Pancreas (tissue), 10 donors: ENCODE results near the gene UQCRH. TPM values are rescaled to one million over a fixed set of nuclear protein-coding genes. Genes with fewer than 3 reads are reported as not detected.
"Not testable (repeated sequence)": the region's sequence is repeated elsewhere in the genome, so short reads cannot be mapped to it uniquely, and the experiment has no call there.

Source experiments
- ATAC-seq, 4 donors: fragments of 200-7000 bp; cut with Tn5 transposase; one replicate each; pipeline versions ENCODE4 v1.8.0 to v1.9.1; 2020; ENCODE audit warnings: mild to moderate bottlenecking in 4 of 4, moderate library complexity in 4 of 4
- DNase-seq, 6 donors: peaks; one replicate each; pipeline ENCODE4 v3.0.0-alpha.2; 2020
- FAIRE-seq: peaks from 2 replicates; lab custom pipeline; 2012; peaks lifted over from hg19 to GRCh38; lab: Jason Lieb, UNC
- H3K27ac ChIP-seq, 4 donors: fragments of 200-600 bp; sonication (generic); 1 replicate in 3 of 4; 2 replicates in 1 of 4; pipeline versions ENCODE4 v1.5.0 to v1.8.0; 2020
- H3K27me3 ChIP-seq, 4 donors: fragments of 200-600 bp; one replicate each; pipeline ENCODE4 v1.8.0; 2021
- H3K36me3 ChIP-seq, 3 donors: fragments of 200-600 bp; sonication (generic) in 1 of 3; one replicate each; pipeline versions ENCODE4 v1.5.0 to v1.8.0; 2020 to 2021
- H3K4me1 ChIP-seq, 3 donors: fragments of 200-600 bp; one replicate each; pipeline ENCODE4 v1.8.0; 2021
- H3K4me3 ChIP-seq, 4 donors: fragments of 200-600 bp; sonication (generic) in 2 of 4; one replicate each; pipeline versions ENCODE4 v1.5.0 to v1.8.0; 2020 to 2021
- H3K9me3 ChIP-seq, 4 donors: fragments of 200-600 bp; one replicate each; pipeline ENCODE4 v1.8.0; 2021
- CTCF ChIP-seq, 4 donors: fragments of 200-600 bp; sonication (generic) in 3 of 4; IDR thresholded peaks; one replicate each; pipeline versions ENCODE4 v1.5.0 to v1.8.0; 2021; ENCODE audit warnings: antibody characterized with exemption in 4 of 4
- WGBS, 2 donors: extraction: QIAGEN DNeasy Blood & Tissue Kit; methylation state at CpG; one replicate each; pipeline ENCODE4 v1.1.7; 2013; 5-methylcytosine and 5-hydroxymethylcytosine counted together
- intact Hi-C, 3 donors: fragments of 100-400 bp; cut with DNase I; formaldehyde crosslinking; loops; one replicate each; pipeline versions ENCODE4 v1.11.1 to v1.14.2; 2022
- polyA plus RNA-seq, 2 donors: library from polyadenylated mRNA; stranded (reverse); fragments of 200-250 nt; gene quantifications; one replicate each; pipeline ENCODE4 v1.2.3, GENCODE V29; 2013
- total RNA-seq, 6 donors: library from RNA; stranded (reverse); fragmentation: NEBNext Ultra II Directional in 4 of 6; extraction: Animal tissue kit (Norgen Biotek cat#: 25700) in 4 of 6; gene quantifications; one replicate each; pipeline versions ENCODE4 v1.2.1 to v1.2.4, GENCODE V29; 2021 to 2023
- donor health status: healthy with polysubstance abuse.
- donor health status: DM: no; HTN: no; CAD: no; lungs with moderate emphysema.
- donor health status: DM: no; HTN: no; CAD: no.
- donor health status: control.
- donor health status: control.
- donor health status: Bipolar disorder and iron deficiency.
- donor health status: DM: yes; HTN: yes; CAD: no.
- donor health status: DM: no; HTN: no; CAD: no.
- donor health status: DM: no; HTN: no; CAD: no.
- donor health status: DM: yes; HTN: yes; CAD: no.

The UQCRH gene
- total and polyA plus RNA-seq, 8 donors, result 51.8 to 183 (median 77.0) TPM

DNA sequence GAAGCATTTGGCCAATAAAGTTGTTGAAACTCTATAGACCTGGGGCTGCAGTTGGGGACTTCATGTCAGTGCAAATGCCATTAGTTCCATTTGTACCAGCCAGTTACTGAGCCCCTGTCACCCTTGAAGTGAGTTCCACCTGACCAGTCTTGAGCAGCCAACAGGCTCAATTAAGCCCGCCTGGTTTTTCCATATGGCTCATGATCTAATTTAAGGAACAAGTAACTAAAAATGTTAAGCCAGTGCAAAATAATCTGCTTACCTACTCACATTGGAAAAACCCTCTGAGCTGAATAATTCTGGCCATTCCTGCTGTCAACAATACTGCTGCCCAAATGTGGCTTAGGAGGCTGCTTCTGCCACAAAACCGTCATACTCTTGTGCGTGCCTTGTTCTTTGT, 58.7 kb downstream of the UQCRH start:
- H3K4me3 ChIP-seq, result no peak overlapping the region
- no peak for ATAC-seq
- no peak overlapping the region for H3K27ac ChIP-seq
- no peaks in the 10 kb centered on the region for H3K9me3 ChIP-seq
- no peak for TF ChIP-seq CTCF (IDR thresholded peaks at IDR 0.05)
- 94 to 95% methylated on average over 3 of the region's 3 CpGs for WGBS, 2 donors
- no peaks in the 10 kb centered on the region for H3K4me1 ChIP-seq
- FAIRE-seq, result no peak
- peaks cover 0 to 31% (median 8%) of the 10 kb centered on the region in 3 donors for H3K36me3 ChIP-seq
- DNase-seq, result no peak
- H3K27me3 ChIP-seq, result no peaks in the 10 kb centered on the region
- intact Hi-C loops, result no loop called here

DNA sequence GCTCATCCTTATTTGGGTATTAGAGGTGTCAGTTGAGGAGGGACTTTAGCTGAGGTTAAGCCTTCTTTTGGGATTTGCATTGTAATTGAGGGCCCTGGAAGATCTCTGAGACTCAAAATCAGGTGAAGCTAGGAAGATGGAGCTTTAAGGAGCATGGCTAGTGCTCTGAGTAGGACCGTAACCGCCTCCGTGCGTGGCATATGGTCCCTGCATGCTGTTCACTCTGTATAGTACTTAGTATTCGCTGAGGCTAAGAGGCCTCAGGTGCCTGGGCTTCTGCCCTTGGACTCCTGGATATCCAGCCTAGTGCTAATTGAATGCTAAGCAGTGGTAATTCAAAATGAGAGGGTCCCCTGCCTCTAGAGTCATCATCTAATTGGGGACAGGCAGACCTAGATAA, 59.6 kb downstream of the UQCRH start:
- WGBS, 2 donors, result 97 to 98% methylated on average over 5 of the region's 5 CpGs
- intact Hi-C loops, result no loop called here
- FAIRE-seq (no peak), ATAC-seq (no peak), DNase-seq (no peak)
- no peaks in the 10 kb centered on the region for H3K9me3 ChIP-seq
- no peaks in the 10 kb centered on the region for H3K27me3 ChIP-seq
- no peak overlapping the region for H3K4me3 ChIP-seq
- H3K27ac ChIP-seq, result no peak overlapping the region
- no peak for TF ChIP-seq CTCF (IDR thresholded peaks at IDR 0.05)
- no peaks in the 10 kb centered on the region for H3K4me1 ChIP-seq
- peaks cover 0 to 31% (median 8%) of the 10 kb centered on the region in 3 donors for H3K36me3 ChIP-seq

GRCh38 chr1:46364612-46365011, 61.1 kb downstream of the UQCRH start:
- Histone ChIP-seq H3K27me3 (no peaks in the 10 kb centered on the region), H3K9me3 (no peaks in the 10 kb centered on the region), H3K36me3 (peaks cover 0 to 31% (median 8%) of the 10 kb centered on the region in 3 donors), H3K4me3 (no peak overlapping the region), H3K27ac (no peak overlapping the region), H3K4me1 (no peaks in the 10 kb centered on the region)
- ATAC-seq (peak; percentile 16 to 58 (median 58)), DNase-seq (no peak), FAIRE-seq (no peak)
- 22 to 28% methylated on average over 5 of the region's 5 CpGs for WGBS, 2 donors
- no peak for TF ChIP-seq CTCF (IDR thresholded peaks at IDR 0.05)
- intact Hi-C loops, result no loop called here

- intact Hi-C loops, DNase-seq, ATAC-seq, H3K4me1 ChIP-seq, H3K27me3 ChIP-seq, H3K27ac ChIP-seq, H3K4me3 ChIP-seq, H3K9me3 ChIP-seq, FAIRE-seq: not testable (repeated sequence)
- peaks cover 0 to 25% (median 8%) of the 10 kb centered on the region in 3 donors for H3K36me3 ChIP-seq
- 93 to 94% methylated on average over 8 of the region's 8 CpGs for whole genome bisulfite sequencing, 2 donors
These were observed 62.3 kb downstream of the UQCRH start for GRCh38 chr1:46365796-46366195.

Other genes with a start within 250 kb of the UQCRH start
- gene PIK3R3, start 171.1 kb upstream of the UQCRH start, total RNA-seq, result 1 to 10 TPM; 1.2 to 4.9 (median 4.1) TPM
- 1 to 10 TPM; 1.7 to 4.5 TPM for gene PIK3R3, start 171.1 kb upstream of the UQCRH start, polyA plus RNA-seq
- 1 to 10 TPM; 2.1 to 10.0 (median 6.4) TPM for gene TSPAN1, start 128.6 kb upstream of the UQCRH start, total RNA-seq
- gene TSPAN1, start 128.6 kb upstream of the UQCRH start, polyA plus RNA-seq, result 10 to 100 TPM in 1 of 2 donors, 1 to 10 TPM in 1; 4.1 to 12.4 TPM
- not detected for gene P3R3URF, start 127.2 kb upstream of the UQCRH start, total RNA-seq
- gene P3R3URF, start 127.2 kb upstream of the UQCRH start, polyA plus RNA-seq, result not detected
- gene POMGNT1, start 105.3 kb upstream of the UQCRH start, total RNA-seq, result 10 to 100 TPM; 23.5 to 40.6 (median 32.9) TPM
- gene POMGNT1, start 105.3 kb upstream of the UQCRH start, polyA plus RNA-seq, result 10 to 100 TPM; 40.9 to 59.2 TPM
- gene LURAP1, start 100.4 kb upstream of the UQCRH start, total RNA-seq, result under 1 TPM; 0.09 to 0.56 (median 0.20) TPM
- under 1 TPM; 0.40 to 0.68 TPM for gene LURAP1, start 100.4 kb upstream of the UQCRH start, polyA plus RNA-seq
- under 1 TPM in 5 of 6 donors, not detected in 1; 0.39 to 0.66 (median 0.43) TPM for gene RAD54L, start 55.9 kb upstream of the UQCRH start, total RNA-seq
- under 1 TPM; 0.23 to 0.61 TPM for gene RAD54L, start 55.9 kb upstream of the UQCRH start, polyA plus RNA-seq
- gene LRRC41, start 82 bp upstream of the UQCRH start, total RNA-seq, result 10 to 100 TPM; 20.9 to 31.3 (median 26.2) TPM
- 10 to 100 TPM; 19.8 to 30.3 TPM for gene LRRC41, start 82 bp upstream of the UQCRH start, polyA plus RNA-seq
- gene NSUN4, start 37.1 kb downstream of the UQCRH start, total RNA-seq, result 10 to 100 TPM in 5 of 6 donors, 1 to 10 TPM in 1; 9.0 to 16.4 (median 11.5) TPM
- 1 to 10 TPM; 8.1 to 9.4 TPM for gene NSUN4, start 37.1 kb downstream of the UQCRH start, polyA plus RNA-seq
- gene FAAH, start 90.6 kb downstream of the UQCRH start, total RNA-seq, result 10 to 100 TPM; 19.5 to 34.6 (median 24.7) TPM
- 100 to 1,000 TPM; 103 to 122 TPM for gene FAAH, start 90.6 kb downstream of the UQCRH start, polyA plus RNA-seq
- gene DMBX1, start 186.1 kb downstream of the UQCRH start, total RNA-seq, result not detected
- gene DMBX1, start 186.1 kb downstream of the UQCRH start, polyA plus RNA-seq, result not detected
- gene KNCN, start 247.9 kb downstream of the UQCRH start, total RNA-seq, result not detected
- gene KNCN, start 247.9 kb downstream of the UQCRH start, polyA plus RNA-seq, result not detected